ACHN (cell line): ENCODE results near the gene BAD.
"Not testable (repeated sequence)": the region's sequence is repeated elsewhere in the genome, so short reads cannot be mapped to it uniquely, and the experiment has no call there.

Source experiments
- DNase-seq: peaks from one replicate; pipeline ENCODE4 v3.0.0-alpha.2; 2015
- in situ Hi-C: cut with HindIII; loops from 2 replicates; pipeline ENCODE4 v1.10.0; 2017; ENCODE audit warnings: low sequenced_read_pairs, low pct_ligation_motif_present, low pct_unique_long_range_greater_than_20kb

BAD gene

GRCh38 chr11:64284048-64284961 lies at the start of gene BAD:
Gene BAD, minus strand, starts transcription at chr11:64284665. Its CDS starts 297 bp downstream, at chr11:64284368.
- in situ Hi-C loops, result no loop called here
- peak; percentile 89 for DNase-seq

DNA sequence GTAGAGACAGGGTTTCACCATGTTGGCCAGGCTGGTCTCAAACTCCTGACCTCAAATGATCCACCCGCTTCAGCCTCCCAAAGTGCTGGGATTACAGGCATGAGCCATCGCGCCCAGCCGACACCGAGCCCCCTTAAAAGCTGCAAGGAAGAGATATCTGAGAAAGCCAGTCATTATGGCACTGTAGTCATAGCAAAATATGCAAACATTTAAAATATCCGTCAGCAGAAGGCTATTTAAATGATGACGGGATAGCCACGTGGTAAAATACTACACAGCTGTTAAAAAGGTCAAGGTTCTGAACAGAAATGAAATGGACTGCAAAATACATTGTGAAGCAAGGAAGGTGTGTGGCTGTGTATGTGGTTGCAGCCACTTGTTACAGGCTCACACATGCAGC lies 49.1 kb upstream of the BAD start:
- no peak for DNase-seq
- in situ Hi-C loops, result no loop called here

GRCh38 chr11:64331569-64332371 lies 47.3 kb upstream of the BAD start:
- in situ Hi-C loops, result no loop called here
- peak; percentile 94 for DNase-seq

DNA sequence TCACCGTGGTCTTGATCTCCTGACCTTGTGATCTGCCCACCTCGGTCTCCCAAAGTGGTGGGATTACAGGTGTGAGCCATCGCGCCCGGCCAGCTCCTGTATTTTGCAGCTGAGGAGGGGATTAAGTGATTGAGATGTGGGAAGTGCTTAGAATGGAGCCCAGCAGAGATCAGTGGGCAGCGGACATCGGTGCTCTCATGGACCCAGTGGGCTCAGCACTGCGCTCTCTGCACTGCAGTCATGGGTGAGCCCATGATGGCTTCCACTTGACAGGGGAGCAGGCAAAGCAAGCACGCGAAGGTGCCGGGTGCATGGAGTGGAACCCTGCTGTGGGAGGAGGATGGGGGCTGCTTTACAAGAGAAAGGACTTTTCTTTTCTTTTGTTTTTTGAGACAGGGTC lies 46.4 kb upstream of the BAD start:
- in situ Hi-C loops, result no loop called here

DNA sequence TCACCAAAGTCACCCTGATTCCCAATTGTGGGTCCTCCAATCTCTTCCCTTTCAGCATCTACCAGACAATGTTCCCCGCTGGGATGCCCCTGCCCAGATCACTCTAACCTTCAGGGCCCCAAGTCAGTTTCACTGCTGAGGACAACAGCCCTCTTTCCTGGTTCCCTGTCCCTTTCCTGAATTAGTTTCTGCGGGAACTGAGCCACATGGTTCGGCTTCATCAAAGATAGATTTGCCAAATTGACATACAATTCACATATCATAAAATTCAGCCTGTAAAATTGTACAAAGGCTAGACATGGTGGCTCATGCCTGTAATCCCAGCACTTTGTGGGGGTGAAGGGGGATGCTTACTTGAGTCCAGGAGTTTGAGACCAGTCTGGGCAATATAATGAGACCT lies 43.5 kb upstream of the BAD start:
- no peak for DNase-seq
- in situ Hi-C loops, result no loop called here

More for the DNA sequence above, 46.4 kb upstream of the BAD start:
- DNase-seq, result no peak

GRCh38 chr11:64327375-64327774 lies 42.9 kb upstream of the BAD start:
- in situ Hi-C loops, result no loop called here
- no peak for DNase-seq

GRCh38 chr11:64324692-64325469 lies 40.4 kb upstream of the BAD start:
- in situ Hi-C loops, result no loop called here
- DNase-seq, result no peak

DNA sequence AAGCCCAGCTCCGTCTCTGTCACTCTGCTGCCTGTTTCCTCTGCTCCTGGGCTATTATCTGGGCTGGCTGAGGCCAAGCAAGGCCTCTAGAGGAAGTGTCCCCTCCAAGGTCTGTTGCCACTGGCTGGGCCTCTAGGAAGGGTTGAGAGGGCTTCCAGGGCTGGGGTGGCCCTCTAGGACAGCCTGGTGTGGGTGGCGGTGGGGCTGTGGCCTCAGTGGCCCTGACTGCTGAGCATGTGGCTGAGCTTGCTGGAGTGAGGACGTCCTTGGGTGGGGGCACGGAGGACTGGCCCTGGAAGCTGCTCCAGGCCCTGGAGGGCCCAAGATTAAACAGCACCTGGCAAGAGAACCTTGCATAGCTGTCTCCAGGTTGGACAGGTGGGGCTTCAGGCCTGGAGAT lies 39.5 kb upstream of the BAD start:
- DNase-seq, in situ Hi-C loops: not testable (repeated sequence)

GRCh38 chr11:64323373-64323772 lies 38.9 kb upstream of the BAD start:
- no peak for DNase-seq
- in situ Hi-C loops, result no loop called here

DNA sequence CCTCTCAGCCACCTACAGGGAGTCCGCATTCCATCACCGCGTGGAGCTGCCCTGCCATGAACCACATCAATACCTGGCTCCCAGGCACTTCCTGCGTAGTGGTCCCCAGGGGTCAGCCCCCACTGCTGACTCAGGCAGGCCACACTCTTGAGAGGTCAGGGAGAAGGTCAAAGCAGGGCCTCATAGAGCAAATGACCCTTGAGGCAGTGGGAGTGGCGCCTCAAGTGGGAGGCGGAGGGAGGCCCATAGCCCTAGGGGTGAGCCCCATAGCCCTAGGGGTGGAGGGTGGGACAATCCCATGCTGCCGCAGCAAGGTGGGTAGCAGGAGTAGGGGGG lies 38.4 kb upstream of the BAD start:
- in situ Hi-C loops, result no loop called here
- DNase-seq, result no peak

DNA sequence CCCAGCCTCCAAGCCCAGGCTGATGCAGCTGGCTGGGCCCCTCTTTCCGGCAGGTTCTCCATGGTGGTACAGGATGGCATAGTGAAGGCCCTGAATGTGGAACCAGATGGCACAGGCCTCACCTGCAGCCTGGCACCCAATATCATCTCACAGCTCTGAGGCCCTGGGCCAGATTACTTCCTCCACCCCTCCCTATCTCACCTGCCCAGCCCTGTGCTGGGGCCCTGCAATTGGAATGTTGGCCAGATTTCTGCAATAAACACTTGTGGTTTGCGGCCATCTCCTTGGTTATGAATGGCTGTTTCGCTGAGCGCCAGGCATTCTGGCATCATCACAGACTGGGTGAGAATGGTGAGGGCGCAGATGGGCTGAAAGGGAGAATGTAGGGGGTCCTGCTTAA lies 37.1 kb upstream of the BAD start:
- in situ Hi-C loops, result no loop called here
- DNase-seq, result no peak

- in situ Hi-C loops, result no loop called here
- no peak for DNase-seq
Measured at GRCh38 chr11:64321026-64321425, 36.6 kb upstream of the BAD start.

DNA sequence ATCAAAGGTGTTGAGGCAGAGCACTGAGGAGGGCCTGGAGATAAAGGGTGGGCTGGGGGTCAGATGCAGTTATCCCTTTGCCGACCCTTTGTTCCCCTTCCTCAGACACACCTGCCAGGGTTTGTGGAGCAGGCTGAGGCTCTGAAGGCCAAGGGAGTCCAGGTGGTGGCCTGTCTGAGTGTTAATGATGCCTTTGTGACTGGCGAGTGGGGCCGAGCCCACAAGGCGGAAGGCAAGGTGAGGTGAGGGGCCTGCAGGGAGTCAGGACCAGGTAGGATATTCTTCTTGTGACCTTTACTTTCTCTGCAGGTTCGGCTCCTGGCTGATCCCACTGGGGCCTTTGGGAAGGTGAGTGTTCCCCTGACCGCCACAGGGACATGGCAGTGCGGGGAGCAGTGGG lies 36.1 kb upstream of the BAD start:
- in situ Hi-C loops, result no loop called here
- no peak for DNase-seq

GRCh38 chr11:64318766-64319761 lies 34.6 kb upstream of the BAD start:
- in situ Hi-C loops, result no loop called here
- no peak for DNase-seq

- DNase-seq, result peak; percentile 93
Measured at GRCh38 chr11:64317961-64318765, 33.7 kb upstream of the BAD start, which contains the start of gene PRDX5. Gene PRDX5, plus strand, starts transcription at chr11:64318121. Its CDS starts 95 bp downstream, at chr11:64318216.

GRCh38 chr11:64317325-64317960 lies 33.0 kb upstream of the BAD start, which contains the start of gene TRMT112:
Gene TRMT112, minus strand, starts transcription at chr11:64317559. Its CDS starts 33 bp downstream, at chr11:64317526.
- in situ Hi-C loops, result no loop called here
- DNase-seq, result peak; percentile 97

More at GRCh38 chr11:64317961-64318765, 33.7 kb upstream of the BAD start, which contains the start of gene PRDX5:
- in situ Hi-C loops, result no loop called here
